PC-9 (cell line): ENCODE data around the gene FCHO1. TPM values are rescaled to one million over a fixed set of nuclear protein-coding genes. Genes with fewer than 3 reads are reported as not detected.

Source experiments
- BruUV-seq: library from RNA; stranded (reverse); fragments of 400-500 nt; replicated peaks from 2 replicates; lab custom pipeline; 2021; lab: Mats Ljungman, UMichigan
- CTCF ChIA-PET: fragments of 300-600 bp; sonication (Branson Sonifier 250); formaldehyde crosslinking; loops from one replicate; lab custom pipeline; 2022; ENCODE audit warnings: antibody characterized with exemption; lab: Charles Lee
- POLR2A ChIA-PET: fragments of 300-600 bp; sonication (Branson Sonifier 250); formaldehyde crosslinking; loops from one replicate; lab custom pipeline; 2022; ENCODE audit warnings: antibody characterized with exemption; ENCODE audit not compliant: unreplicated experiment; lab: Charles Lee
- DNase-seq, 2 experiments: peaks; one replicate each; pipeline versions ENCODE4 v3.0.0 to v3.0.0-alpha.2; 2015 to 2022; ENCODE audit warnings: mixed read lengths in 1 of 2
- H2AFZ ChIP-seq: fragments of 200-600 bp; sonication (generic); 2 replicates; pipeline ENCODE4 v1.8.1; 2017; ENCODE audit warnings: antibody characterized with exemption
- H3F3A ChIP-seq: fragments of 200-600 bp; sonication (generic); 2 replicates; pipeline ENCODE4 v1.8.1; 2017; ENCODE audit warnings: antibody characterized with exemption, mild to moderate bottlenecking, low read depth; ENCODE audit not compliant: insufficient read depth
- H3K27ac ChIP-seq: fragments of 200-600 bp; sonication (generic); 2 replicates; pipeline ENCODE4 v1.6.1; 2016; ENCODE audit warnings: mixed run types
- H3K27me3 ChIP-seq: fragments of 200-600 bp; sonication (generic); 2 replicates; pipeline ENCODE4 v1.6.1; 2016; ENCODE audit warnings: low read depth, mixed run types; ENCODE audit not compliant: insufficient read depth
- H3K36me3 ChIP-seq: fragments of 200-600 bp; sonication (generic); 2 replicates; pipeline ENCODE4 v1.6.1; 2016; ENCODE audit warnings: low read depth, mixed run types
- H3K4me1 ChIP-seq: fragments of 200-600 bp; sonication (generic); replicated peaks from 2 replicates; pipeline ENCODE4 v1.6.1; 2016; ENCODE audit warnings: mixed run types; ENCODE audit not compliant: insufficient read depth
- H3K4me2 ChIP-seq: fragments of 200-600 bp; sonication (generic); 2 replicates; pipeline ENCODE4 v1.6.1; 2017; ENCODE audit warnings: mixed run types
- H3K4me3 ChIP-seq: fragments of 200-600 bp; sonication (generic); 2 replicates; pipeline ENCODE4 v1.6.1; 2016; ENCODE audit warnings: mixed run types
- H3K79me2 ChIP-seq: fragments of 200-600 bp; sonication (generic); 2 replicates; pipeline ENCODE4 v1.6.1; 2017; ENCODE audit warnings: low read depth, mixed run types
- H3K9me2 ChIP-seq: fragments of 200-600 bp; sonication (generic); 2 replicates; pipeline ENCODE4 v1.8.1; 2017; ENCODE audit warnings: mild to moderate bottlenecking; ENCODE audit not compliant: insufficient read depth
- H3K9me3 ChIP-seq: fragments of 200-600 bp; sonication (generic); 2 replicates; pipeline ENCODE4 v1.8.1; 2016; ENCODE audit warnings: low read depth; ENCODE audit not compliant: insufficient read depth
- H4K20me1 ChIP-seq: fragments of 200-600 bp; sonication (generic); 2 replicates; pipeline ENCODE4 v1.8.1; 2017; ENCODE audit not compliant: insufficient read depth
- CTCF ChIP-seq: fragments of 200-600 bp; sonication (generic); conservative IDR thresholded peaks from 2 replicates; pipeline ENCODE4 v1.6.1; 2017; ENCODE audit warnings: mixed run types, antibody characterized with exemption, mild to moderate bottlenecking, moderate library complexity
- EZH2 ChIP-seq: fragments of 200-600 bp; sonication (generic); IDR thresholded peaks from 2 replicates; pipeline ENCODE4 v1.8.0; 2017; ENCODE audit warnings: antibody characterized with exemption, low read depth
- intact Hi-C: fragments of 100-400 bp; cut with micrococcal nuclease; formaldehyde crosslinking; loops from one replicate; pipeline ENCODE4 v1.10.0; 2022; ENCODE audit not compliant: unreplicated experiment
- total RNA-seq: library from RNA; stranded (reverse); gene quantifications from 2 replicates; pipeline ENCODE4 v1.2.3, GENCODE V29; 2021

Gene FCHO1
- total RNA-seq, 1 experiment from 2014 or later = 34.8 TPM

- DNase-seq = no peak
- peak overlapping the region; percentile 93; the same call in 1 of the 2 replicates for H3K4me3 ChIP-seq
- TF ChIP-seq EZH2 (no peak), CTCF (no peak)
- peaks cover 38% of the 10 kb centered on the region for H4K20me1 ChIP-seq
- POLR2A ChIA-PET = no interaction called here
- H3K36me3 ChIP-seq = no peaks in the 10 kb centered on the region
- H3K4me1 ChIP-seq = peaks cover 21% of the 10 kb centered on the region
- no peak overlapping the region for H3K27ac ChIP-seq
- CTCF ChIA-PET = interaction anchor here (0.6 to 1.2 kb wide), 3 partner anchors 48 to 828 kb away, joined by 3 to 5 read pairs (median 3); no protein-coding TSS in a partner anchor
- H3F3A ChIP-seq = peaks cover 13% of the 10 kb centered on the region; the same call in 1 of the 2 replicates
- no peaks in the 10 kb centered on the region for H3K9me3 ChIP-seq
- H3K4me2 ChIP-seq = peak overlapping the region; percentile 77
- no TSS peak for BruUV-seq
- intact Hi-C loops = loop anchor here (10.0 kb wide), 1 partner anchor 136 kb away; the partner anchor contains the start of gene RPL18A
- no peaks in the 10 kb centered on the region for H3K27me3 ChIP-seq
- no peaks in the 10 kb centered on the region for H3K9me2 ChIP-seq
- H3K79me2 ChIP-seq = peaks cover 36% of the 10 kb centered on the region
- peak overlapping the region; percentile 73; the same call in 1 of the 2 replicates for H2AFZ ChIP-seq
These were observed 32.7 kb upstream of the FCHO1 start for GRCh38 chr19:17718550-17718946.

DNA sequence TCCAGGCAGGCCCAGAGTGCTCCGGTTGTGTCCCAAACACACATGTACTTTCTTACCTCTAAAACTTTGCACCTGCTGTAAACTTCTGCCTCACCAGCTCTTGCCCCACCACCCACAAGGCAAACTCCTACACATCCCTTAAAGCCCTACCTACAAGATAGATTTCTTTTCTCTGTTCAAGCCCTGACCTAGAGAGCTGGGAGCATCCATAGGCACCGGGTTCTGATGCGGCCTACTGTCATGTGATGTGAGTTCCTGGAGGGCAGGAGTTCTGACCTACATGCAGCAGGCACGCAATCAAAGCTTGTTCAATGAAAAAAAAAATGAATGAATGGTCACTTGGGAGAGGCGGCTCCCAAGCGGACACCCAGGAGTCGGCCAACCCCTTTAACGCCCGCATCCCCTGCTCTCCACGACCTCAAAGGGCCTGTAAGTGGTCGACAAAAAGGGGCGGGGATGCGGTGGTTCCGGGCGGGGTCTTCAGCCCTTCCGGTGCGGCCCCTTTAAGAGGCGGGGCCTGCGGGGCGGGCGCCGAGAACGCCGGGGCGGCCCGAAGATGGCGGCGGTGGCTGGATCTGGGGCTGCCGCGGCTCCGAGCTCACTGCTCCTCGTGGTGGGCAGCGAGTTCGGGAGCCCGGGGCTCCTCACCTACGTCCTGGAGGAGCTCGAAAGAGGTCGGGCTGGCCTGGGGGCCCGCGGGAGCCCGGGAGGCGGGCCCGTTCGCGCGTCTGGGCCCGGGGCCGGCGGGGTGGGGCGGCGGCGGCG is 32.1 kb upstream of the FCHO1 start, which contains the start of gene MAP1S:
TSS of gene MAP1S (plus strand) at position 534 of the 765 bp plus-strand sequence. CDS start at position 557, 23 bp downstream.
- Histone ChIP-seq H3K4me3 (peak within 1 kb of the TSS; percentile 93), H2AFZ (peak within 1 kb of the TSS; percentile 82), H3K79me2 (peaks cover 36% of the 10 kb centered on the region), H4K20me1 (peaks cover 44% of the 10 kb centered on the region), H3K27ac (no peak within 1 kb of the TSS), H3F3A (peaks cover 13% of the 10 kb centered on the region; the same call in 1 of the 2 replicates), H3K4me2 (peak within 1 kb of the TSS; percentile 82), H3K9me3 (no peaks in the 10 kb centered on the region), H3K36me3 (no peaks in the 10 kb centered on the region), H3K27me3 (no peaks in the 10 kb centered on the region), H3K9me2 (no peaks in the 10 kb centered on the region), H3K4me1 (peaks cover 21% of the 10 kb centered on the region)
- CTCF ChIA-PET = interaction anchor here (0.6 to 1.2 kb wide), 3 partner anchors 47 to 828 kb away, joined by 3 to 5 read pairs (median 3); no protein-coding TSS in a partner anchor
- intact Hi-C loops = loop anchor here (10.0 kb wide), 1 partner anchor 136 kb away; the partner anchor contains the start of gene RPL18A
- BruUV-seq = TSS peak; percentile 73
- no peak for TF ChIP-seq CTCF
- peak; percentile 52 to 58 for DNase-seq
- POLR2A ChIA-PET = interaction anchor here (0.6 to 1.2 kb wide), 2 partner anchors 32 to 391 kb away, joined by 6 to 8 read pairs; no protein-coding TSS in a partner anchor

GRCh38 chr19:17719730-17720400 is 31.4 kb upstream of the FCHO1 start:
- H3K4me2 ChIP-seq = peak overlapping the region; percentile 82
- H3K79me2 ChIP-seq = peaks cover 36% of the 10 kb centered on the region
- H4K20me1 ChIP-seq = peaks cover 48% of the 10 kb centered on the region
- TSS peak; percentile 43 for BruUV-seq
- no peaks in the 10 kb centered on the region for H3K27me3 ChIP-seq
- TF ChIP-seq EZH2 = no peak
- TF ChIP-seq CTCF = no peak
- DNase-seq = peak; percentile 80 to 81
- ChIA-PET POLR2A (interaction anchor here (0.6 to 1.2 kb wide), 4 partner anchors 31 to 244 kb away, joined by 3 to 7 read pairs (median 6); no protein-coding TSS in a partner anchor), CTCF (interaction anchor here (1.2 kb wide), 1 partner anchor 47 kb away, joined by 5 read pairs; no protein-coding TSS in a partner anchor)
- peak overlapping the region; percentile 82 for H2AFZ ChIP-seq
- H3K4me3 ChIP-seq = peak overlapping the region; percentile 93
- H3K4me1 ChIP-seq = peaks cover 21% of the 10 kb centered on the region
- H3K36me3 ChIP-seq = no peaks in the 10 kb centered on the region
- no peaks in the 10 kb centered on the region for H3K9me2 ChIP-seq
- no peaks in the 10 kb centered on the region for H3K9me3 ChIP-seq
- intact Hi-C loops = loop anchor here (10.0 kb wide), 1 partner anchor 135 kb away; the partner anchor contains the start of gene RPL18A
- no peak overlapping the region for H3K27ac ChIP-seq
- peaks cover 13% of the 10 kb centered on the region; the same call in 1 of the 2 replicates for H3F3A ChIP-seq
